Type B pancreatic cell (in vitro differentiated cells): Measurements from ENCODE around the gene FBXO30. TPM values are rescaled to one million over a fixed set of nuclear protein-coding genes. Genes with fewer than 3 reads are reported as not detected.

Experiments
- DNase-seq: peaks from one replicate; pipeline ENCODE4 v3.0.0; 2021; ENCODE audit warnings: mixed read lengths; ENCODE audit not compliant: unreplicated experiment; ENCODE audit errors: extremely low spot score
- H3K27ac Mint-ChIP-seq: 2 replicates; pipeline ENCODE4 v1.8.0; 2021; ENCODE audit warnings: mild to moderate bottlenecking, mixed read lengths
- H3K27me3 Mint-ChIP-seq: 2 replicates; pipeline ENCODE4 v1.8.0; 2021; ENCODE audit warnings: mixed read lengths
- H3K36me3 Mint-ChIP-seq: 2 replicates; pipeline ENCODE4 v1.8.0; 2021; ENCODE audit warnings: mixed read lengths
- H3K4me1 Mint-ChIP-seq: one replicate; pipeline ENCODE4 v1.8.0; 2021; ENCODE audit warnings: mixed read lengths; ENCODE audit not compliant: unreplicated experiment
- H3K4me3 Mint-ChIP-seq: 2 replicates; pipeline ENCODE4 v1.8.0; 2021; ENCODE audit warnings: mild to moderate bottlenecking, mixed read lengths
- H3K9me3 Mint-ChIP-seq: 2 replicates; pipeline ENCODE4 v1.8.0; 2021; ENCODE audit warnings: mixed read lengths
- CTCF ChIP-seq: fragments of 200-600 bp; sonication (generic); conservative IDR thresholded peaks from 2 replicates; pipeline ENCODE4 v1.5.0; 2021; ENCODE audit warnings: antibody characterized with exemption, mild to moderate bottlenecking
- total RNA-seq: library from RNA; stranded (reverse); gene quantifications from 2 replicates; pipeline ENCODE4 v1.2.1, GENCODE V29; 2021; ENCODE audit warnings: low replicate concordance

The FBXO30 gene
- total RNA-seq, 1 donor from 2014 or later: 11.6 TPM

GRCh38 chr6:145811741-145812140 lies 2.9 kb downstream of the FBXO30 start:
- peaks cover 12% of the 10 kb centered on the region for H3K36me3 Mint-ChIP-seq
- no peak for TF ChIP-seq CTCF
- peak overlapping the region; percentile 63 for H3K4me3 Mint-ChIP-seq
- peaks cover 27% of the 10 kb centered on the region for H3K4me1 Mint-ChIP-seq
- H3K27ac Mint-ChIP-seq: no peak overlapping the region
- H3K9me3 Mint-ChIP-seq: no peaks in the 10 kb centered on the region
- no peak for DNase-seq
- H3K27me3 Mint-ChIP-seq: no peaks in the 10 kb centered on the region

DNA sequence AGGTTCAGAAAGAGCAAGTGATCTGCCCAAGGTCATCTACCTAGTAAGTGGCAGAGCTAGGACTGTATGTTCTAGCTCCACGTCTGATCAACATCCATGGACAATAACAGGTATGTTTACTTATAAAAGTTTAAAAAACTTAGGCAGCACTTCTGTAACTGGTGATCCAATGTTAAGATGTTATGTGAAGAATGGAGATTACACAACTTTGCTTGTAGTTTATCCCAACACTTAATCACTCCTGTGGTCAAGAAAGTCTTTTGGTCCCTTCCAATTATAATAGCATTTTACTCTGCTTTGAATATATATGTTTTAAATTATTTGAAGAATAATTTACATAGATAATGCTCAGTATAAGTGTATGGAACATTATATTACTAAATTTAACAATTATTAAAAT lies 4.8 kb downstream of the FBXO30 start:
- Mint-ChIP-seq H3K36me3 (peaks cover 27% of the 10 kb centered on the region), H3K27me3 (no peaks in the 10 kb centered on the region), H3K4me1 (peaks cover 18% of the 10 kb centered on the region), H3K9me3 (peaks cover 9% of the 10 kb centered on the region), H3K4me3 (no peak overlapping the region), H3K27ac (no peak overlapping the region)
- DNase-seq: no peak
- TF ChIP-seq CTCF: no peak

- Mint-ChIP-seq H3K4me1 (peaks cover 21% of the 10 kb centered on the region), H3K36me3 (peaks cover 33% of the 10 kb centered on the region), H3K9me3 (peaks cover 9% of the 10 kb centered on the region), H3K27me3 (no peaks in the 10 kb centered on the region), H3K27ac (no peak overlapping the region), H3K4me3 (no peak overlapping the region)
- DNase-seq: no peak
- TF ChIP-seq CTCF: no peak
Observed at GRCh38 chr6:145809211-145809610, 5.4 kb downstream of the FBXO30 start.

GRCh38 chr6:145808239-145808638 lies 6.4 kb downstream of the FBXO30 start:
- Mint-ChIP-seq H3K4me1 (peaks cover 23% of the 10 kb centered on the region), H3K27ac (no peak overlapping the region), H3K4me3 (no peak overlapping the region), H3K27me3 (no peaks in the 10 kb centered on the region), H3K9me3 (peaks cover 9% of the 10 kb centered on the region), H3K36me3 (peaks cover 42% of the 10 kb centered on the region)
- DNase-seq: no peak
- no peak for TF ChIP-seq CTCF

DNA sequence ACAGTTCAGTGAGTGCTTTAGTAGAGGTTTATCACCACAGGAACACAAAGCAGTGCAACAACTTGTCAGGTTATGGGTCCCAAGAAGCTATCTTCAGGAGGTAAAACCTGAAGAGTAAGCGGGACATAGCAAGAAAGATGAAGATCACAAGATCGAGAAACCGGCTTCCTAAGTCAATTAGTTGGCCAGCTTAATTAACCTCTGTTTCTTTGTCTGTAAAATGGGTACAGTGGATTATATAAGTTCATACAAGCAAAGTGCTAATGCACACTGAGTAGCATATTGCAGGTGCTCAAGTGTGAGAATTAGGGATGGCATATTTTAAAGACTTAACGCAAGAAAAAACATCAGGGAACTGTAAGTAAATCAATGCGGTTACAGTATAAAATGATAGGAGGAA lies 12.5 kb downstream of the FBXO30 start:
- DNase-seq: no peak
- no peak overlapping the region for H3K27ac Mint-ChIP-seq
- H3K4me1 Mint-ChIP-seq: peaks cover 5% of the 10 kb centered on the region
- peaks cover 60% of the 10 kb centered on the region for H3K36me3 Mint-ChIP-seq
- H3K4me3 Mint-ChIP-seq: no peak overlapping the region
- TF ChIP-seq CTCF: no peak
- H3K9me3 Mint-ChIP-seq: peaks cover 9% of the 10 kb centered on the region
- H3K27me3 Mint-ChIP-seq: no peaks in the 10 kb centered on the region

- Mint-ChIP-seq H3K27ac (no peak overlapping the region), H3K9me3 (peaks cover 9% of the 10 kb centered on the region), H3K4me1 (peaks cover 5% of the 10 kb centered on the region), H3K4me3 (no peak overlapping the region), H3K36me3 (peaks cover 56% of the 10 kb centered on the region), H3K27me3 (no peaks in the 10 kb centered on the region)
- TF ChIP-seq CTCF: no peak
- DNase-seq: no peak
Observed at GRCh38 chr6:145801021-145801420, 13.6 kb downstream of the FBXO30 start.
